Astrocyte (in vitro differentiated cells and primary cell): ENCODE results near the gene B3GALNT2. TPM values are rescaled to one million over a fixed set of nuclear protein-coding genes. Genes with fewer than 3 reads are reported as not detected.

Experiments
- DNase-seq: peaks from one replicate; pipeline ENCODE4 v3.0.0-alpha.2; 2010; ENCODE audit warnings: low read depth
- FAIRE-seq: peaks from 2 replicates; lab custom pipeline; 2011; peaks lifted over from hg19 to GRCh38; lab: Jason Lieb, UNC
- H2AFZ ChIP-seq: 2 replicates; pipeline ENCODE4 v1.6.0; 2012; ENCODE audit warnings: low read depth, low read length, inconsistent platforms
- H3K27ac ChIP-seq: 2 replicates; pipeline ENCODE4 v1.5.1; 2011; ENCODE audit warnings: low read depth, low read length, inconsistent platforms
- H3K27me3 ChIP-seq: 2 replicates; pipeline ENCODE4 v1.6.0; 2011; ENCODE audit warnings: low read length, inconsistent platforms; ENCODE audit not compliant: insufficient read depth
- H3K36me3 ChIP-seq: 2 replicates; pipeline ENCODE4 v1.5.1; 2011; ENCODE audit warnings: low read length, inconsistent platforms; ENCODE audit not compliant: insufficient read depth
- H3K4me1 ChIP-seq: 2 replicates; pipeline ENCODE4 v1.5.1; 2011; ENCODE audit warnings: low read length, inconsistent platforms; ENCODE audit not compliant: insufficient read depth
- H3K4me2 ChIP-seq: 2 replicates; pipeline ENCODE4 v1.6.0; 2012; ENCODE audit warnings: low read length, inconsistent platforms
- H3K4me3 ChIP-seq: 2 replicates; pipeline ENCODE4 v1.5.1; 2011; ENCODE audit warnings: low read depth, mild to moderate bottlenecking, low read length, inconsistent platforms; ENCODE audit not compliant: insufficient read depth
- H3K79me2 ChIP-seq: 2 replicates; pipeline ENCODE4 v1.6.0; 2012; ENCODE audit warnings: mild to moderate bottlenecking, low read length, inconsistent platforms; ENCODE audit not compliant: insufficient read depth
- H3K9ac ChIP-seq: 2 replicates; pipeline ENCODE4 v1.6.0; 2012; ENCODE audit warnings: mild to moderate bottlenecking, low read length, inconsistent platforms
- H3K9me3 ChIP-seq: 2 replicates; pipeline ENCODE4 v1.5.1; 2012; ENCODE audit warnings: low read depth, mild to moderate bottlenecking, low read length, inconsistent platforms; ENCODE audit not compliant: insufficient read depth
- H4K20me1 ChIP-seq: 2 replicates; pipeline ENCODE4 v1.6.0; 2012; ENCODE audit warnings: low read length, inconsistent platforms; ENCODE audit not compliant: insufficient read depth
- H3K27ac Mint-ChIP-seq: one replicate; pipeline ENCODE4 v1.8.0; 2021; ENCODE audit warnings: mild to moderate bottlenecking, mixed read lengths; ENCODE audit not compliant: unreplicated experiment
- H3K27me3 Mint-ChIP-seq: one replicate; pipeline ENCODE4 v1.8.0; 2021; ENCODE audit warnings: low read depth, mixed read lengths; ENCODE audit not compliant: unreplicated experiment
- H3K36me3 Mint-ChIP-seq: one replicate; pipeline ENCODE4 v1.8.0; 2021; ENCODE audit warnings: low read depth, mixed read lengths; ENCODE audit not compliant: unreplicated experiment
- H3K4me1 Mint-ChIP-seq: one replicate; pipeline ENCODE4 v1.8.0; 2021; ENCODE audit warnings: low read depth, mixed read lengths; ENCODE audit not compliant: unreplicated experiment
- H3K4me3 Mint-ChIP-seq: one replicate; pipeline ENCODE4 v1.8.0; 2021; ENCODE audit warnings: mild to moderate bottlenecking, moderate library complexity, mixed read lengths; ENCODE audit not compliant: unreplicated experiment
- H3K9me3 Mint-ChIP-seq: one replicate; pipeline ENCODE4 v1.8.0; 2021; ENCODE audit warnings: mild to moderate bottlenecking, mixed read lengths; ENCODE audit not compliant: unreplicated experiment
- EZH2 ChIP-seq: IDR thresholded peaks from 2 replicates; pipeline ENCODE4 v1.6.1; 2012; ENCODE audit warnings: mild to moderate bottlenecking, low read length, inconsistent platforms; ENCODE audit not compliant: insufficient read depth
- total RNA-seq: library from RNA; stranded (reverse); gene quantifications from 2 replicates; pipeline ENCODE4 v1.2.1, GENCODE V29; 2021
- TF ChIP-seq, protein P1 (sequence below): IDR thresholded peaks from 2 replicates; pipeline ENCODE4 v1.5.1; 2011; ENCODE audit warnings: low read depth, mild to moderate bottlenecking, inconsistent platforms, low read length, moderate library complexity; ENCODE audit not compliant: insufficient read depth

The B3GALNT2 gene
- total RNA-seq, 1 donor from 2014 or later, result 40.5 TPM

DNA sequence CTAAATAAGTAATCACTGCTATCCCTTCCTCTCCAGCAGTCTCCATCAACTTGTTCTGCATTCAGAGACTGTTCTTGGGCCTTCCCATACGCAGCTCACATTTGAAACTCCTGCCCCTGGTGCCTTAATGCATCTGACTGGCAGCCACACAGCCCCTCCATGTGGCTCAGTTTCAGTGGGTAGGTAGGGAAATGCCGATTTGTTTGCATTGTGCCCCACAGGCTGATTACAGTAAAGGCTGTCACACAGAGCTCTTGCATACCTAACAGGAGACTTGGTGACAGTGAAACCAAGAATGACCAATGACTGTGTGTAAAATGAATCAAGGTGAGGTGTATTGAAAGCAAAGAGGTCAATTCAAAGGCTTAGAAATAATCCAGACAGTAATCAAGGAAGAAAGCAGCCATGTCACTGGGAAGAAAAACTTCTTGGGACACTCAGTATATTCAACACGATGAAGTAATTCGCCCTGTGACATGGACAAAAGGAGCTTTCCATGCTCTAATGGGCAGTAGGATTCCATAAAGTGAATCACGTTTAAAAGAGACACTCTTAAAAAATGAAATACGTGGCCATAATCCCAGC is 12.7 kb upstream of the B3GALNT2 start:
- H3K27me3 ChIP-seq, result no peaks in the 10 kb centered on the region
- TF ChIP-seq EZH2, result no peak
- Mint-ChIP-seq H3K4me3 (no peak overlapping the region), H3K4me1 (no peaks in the 10 kb centered on the region), H3K36me3 (no peaks in the 10 kb centered on the region), H3K27ac (no peak overlapping the region), H3K27me3 (no peaks in the 10 kb centered on the region), H3K9me3 (no peaks in the 10 kb centered on the region)
- H2AFZ ChIP-seq, result no peak overlapping the region
- no peak overlapping the region for H3K4me2 ChIP-seq
- H3K79me2 ChIP-seq, result no peaks in the 10 kb centered on the region
- H3K4me3 ChIP-seq, result no peak overlapping the region
- no peak overlapping the region for H3K27ac ChIP-seq
- no peak overlapping the region for H3K9ac ChIP-seq
- H4K20me1 ChIP-seq, result no peaks in the 10 kb centered on the region
- no peaks in the 10 kb centered on the region for H3K36me3 ChIP-seq
- H3K4me1 ChIP-seq, result no peaks in the 10 kb centered on the region
- FAIRE-seq (no peak), DNase-seq (no peak)
- no peaks in the 10 kb centered on the region for H3K9me3 ChIP-seq

- H3K27me3 ChIP-seq, result no peaks in the 10 kb centered on the region
- TF ChIP-seq EZH2, result no peak
- TF ChIP-seq, protein P1, sequence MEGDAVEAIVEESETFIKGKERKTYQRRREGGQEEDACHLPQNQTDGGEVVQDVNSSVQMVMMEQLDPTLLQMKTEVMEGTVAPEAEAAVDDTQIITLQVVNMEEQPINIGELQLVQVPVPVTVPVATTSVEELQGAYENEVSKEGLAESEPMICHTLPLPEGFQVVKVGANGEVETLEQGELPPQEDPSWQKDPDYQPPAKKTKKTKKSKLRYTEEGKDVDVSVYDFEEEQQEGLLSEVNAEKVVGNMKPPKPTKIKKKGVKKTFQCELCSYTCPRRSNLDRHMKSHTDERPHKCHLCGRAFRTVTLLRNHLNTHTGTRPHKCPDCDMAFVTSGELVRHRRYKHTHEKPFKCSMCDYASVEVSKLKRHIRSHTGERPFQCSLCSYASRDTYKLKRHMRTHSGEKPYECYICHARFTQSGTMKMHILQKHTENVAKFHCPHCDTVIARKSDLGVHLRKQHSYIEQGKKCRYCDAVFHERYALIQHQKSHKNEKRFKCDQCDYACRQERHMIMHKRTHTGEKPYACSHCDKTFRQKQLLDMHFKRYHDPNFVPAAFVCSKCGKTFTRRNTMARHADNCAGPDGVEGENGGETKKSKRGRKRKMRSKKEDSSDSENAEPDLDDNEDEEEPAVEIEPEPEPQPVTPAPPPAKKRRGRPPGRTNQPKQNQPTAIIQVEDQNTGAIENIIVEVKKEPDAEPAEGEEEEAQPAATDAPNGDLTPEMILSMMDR, result no peak
- H3K36me3 ChIP-seq, result no peaks in the 10 kb centered on the region
- Mint-ChIP-seq H3K4me3 (no peak overlapping the region), H3K9me3 (no peaks in the 10 kb centered on the region), H3K27ac (no peak overlapping the region), H3K36me3 (no peaks in the 10 kb centered on the region), H3K27me3 (no peaks in the 10 kb centered on the region), H3K4me1 (no peaks in the 10 kb centered on the region)
- H2AFZ ChIP-seq, result no peak overlapping the region
- H3K9me3 ChIP-seq, result no peaks in the 10 kb centered on the region
- H3K9ac ChIP-seq, result no peak overlapping the region
- H4K20me1 ChIP-seq, result no peaks in the 10 kb centered on the region
- no peak for FAIRE-seq
- H3K4me3 ChIP-seq, result no peak overlapping the region
- no peak for DNase-seq
- H3K4me2 ChIP-seq, result no peak overlapping the region
- no peaks in the 10 kb centered on the region for H3K79me2 ChIP-seq
- H3K27ac ChIP-seq, result no peak overlapping the region
- no peaks in the 10 kb centered on the region for H3K4me1 ChIP-seq
Measured at GRCh38 chr1:235515844-235516512, 11.7 kb upstream of the B3GALNT2 start.

GRCh38 chr1:235513495-235514366 is 9.5 kb upstream of the B3GALNT2 start:
- H2AFZ ChIP-seq, result no peak overlapping the region
- Mint-ChIP-seq H3K4me1 (no peaks in the 10 kb centered on the region), H3K9me3 (no peaks in the 10 kb centered on the region), H3K4me3 (no peak overlapping the region), H3K36me3 (no peaks in the 10 kb centered on the region), H3K27ac (no peak overlapping the region), H3K27me3 (no peaks in the 10 kb centered on the region)
- no peaks in the 10 kb centered on the region for H4K20me1 ChIP-seq
- TF ChIP-seq EZH2, result no peak
- TF ChIP-seq, protein P1, result peak; percentile 97
- no peak for FAIRE-seq
- DNase-seq, result peak; percentile 45
- H3K27ac ChIP-seq, result no peak overlapping the region
- H3K4me1 ChIP-seq, result no peaks in the 10 kb centered on the region
- no peaks in the 10 kb centered on the region for H3K9me3 ChIP-seq
- H3K9ac ChIP-seq, result no peak overlapping the region
- no peaks in the 10 kb centered on the region for H3K36me3 ChIP-seq
- no peak overlapping the region for H3K4me2 ChIP-seq
- H3K27me3 ChIP-seq, result no peaks in the 10 kb centered on the region
- H3K79me2 ChIP-seq, result no peaks in the 10 kb centered on the region
- H3K4me3 ChIP-seq, result no peak overlapping the region
